ENCODE measurements around the gene NRXN2. TPM values are rescaled to one million over a fixed set of nuclear protein-coding genes. Genes with fewer than 3 reads are reported as not detected.

Gene NRXN2
- total RNA-seq, 4 donors from 2014 or later = 0.21 to 0.72 (median 0.64) TPM; not detected in 1

- H3K27me3 ChIP-seq = peaks cover 81% of the 10 kb centered on the region
- TF ChIP-seq EP300 (IDR thresholded peaks at IDR 0.05) = no peak
Observed at GRCh38 chr11:64720167-64720566, 2.8 kb downstream of the NRXN2 start.

GRCh38 chr11:64719406-64719805 is 3.6 kb downstream of the NRXN2 start:
- H3K9me3 ChIP-seq = no peaks in the 10 kb centered on the region
- no peak overlapping the region for H3K4me3 ChIP-seq
- peaks cover 8% of the 10 kb centered on the region for H3K4me1 ChIP-seq
- H3K27me3 ChIP-seq = peaks cover 88% of the 10 kb centered on the region
- no peak overlapping the region for H3K27ac ChIP-seq
- WGBS = 88% methylated on average over 10 of the region's 10 CpGs
- H3K36me3 ChIP-seq = no peaks in the 10 kb centered on the region
- no peak for DNase-seq (ENCODE audit: low spot score in 2 of 2)
- no peak for TF ChIP-seq POLR2AphosphoS5 (IDR thresholded peaks at IDR 0.05)

More at GRCh38 chr11:64720167-64720566, 2.8 kb downstream of the NRXN2 start:
- WGBS = 73% methylated on average over 9 of the region's 9 CpGs
- Histone ChIP-seq H3K9me3 (no peaks in the 10 kb centered on the region), H3K27ac (no peak overlapping the region), H3K4me1 (peaks cover 8% of the 10 kb centered on the region), H3K36me3 (no peaks in the 10 kb centered on the region), H3K4me3 (no peak overlapping the region)
- DNase-seq (ENCODE audit: low spot score in 2 of 2) = no peak

- Histone ChIP-seq H3K27me3 (peaks cover 95% of the 10 kb centered on the region), H3K36me3 (no peaks in the 10 kb centered on the region), H3K4me1 (peaks cover 8% of the 10 kb centered on the region), H3K9me3 (no peaks in the 10 kb centered on the region), H3K4me3 (no peak overlapping the region), H3K27ac (no peak overlapping the region)
- TF ChIP-seq EP300 (IDR thresholded peaks at IDR 0.05) (no peak), POLR2A (IDR thresholded peaks at IDR 0.05) (no peak), CTCF (IDR thresholded peaks at IDR 0.05) (no peak), POLR2AphosphoS5 (IDR thresholded peaks at IDR 0.05) (no peak)
- no peak for DNase-seq (ENCODE audit: low spot score in 2 of 2)
- 47% methylated on average over 4 of the region's 4 CpGs for WGBS
Observed at GRCh38 chr11:64718780-64719124, 4.2 kb downstream of the NRXN2 start.

GRCh38 chr11:64718084-64718779 is 4.8 kb downstream of the NRXN2 start:
- Histone ChIP-seq H3K4me3 (no peak overlapping the region), H3K4me1 (peaks cover 8% of the 10 kb centered on the region), H3K36me3 (no peaks in the 10 kb centered on the region), H3K27ac (no peak overlapping the region), H3K9me3 (no peaks in the 10 kb centered on the region), H3K27me3 (peaks cover 100% of the 10 kb centered on the region)
- TF ChIP-seq EP300 (IDR thresholded peaks at IDR 0.05) (no peak), POLR2A (IDR thresholded peaks at IDR 0.05) (no peak), POLR2AphosphoS5 (IDR thresholded peaks at IDR 0.05) (no peak), CTCF (IDR thresholded peaks at IDR 0.05) (no peak)
- no peak for DNase-seq (ENCODE audit: low spot score in 2 of 2)
- WGBS = 71% methylated on average over 14 of the region's 15 CpGs

- Histone ChIP-seq H3K27me3 (peaks cover 100% of the 10 kb centered on the region), H3K9me3 (no peaks in the 10 kb centered on the region), H3K27ac (no peak overlapping the region), H3K4me3 (no peak overlapping the region), H3K36me3 (no peaks in the 10 kb centered on the region), H3K4me1 (peaks cover 15% of the 10 kb centered on the region)
- DNase-seq (ENCODE audit: low spot score in 2 of 2) = no peak
- TF ChIP-seq CTCF (IDR thresholded peaks at IDR 0.05) (no peak), POLR2AphosphoS5 (IDR thresholded peaks at IDR 0.05) (no peak), POLR2A (IDR thresholded peaks at IDR 0.05) (no peak), EP300 (IDR thresholded peaks at IDR 0.05) (no peak)
- 71% methylated on average over 4 of the region's 4 CpGs for WGBS
Observed at GRCh38 chr11:64717268-64717578, 5.8 kb downstream of the NRXN2 start.

- TF ChIP-seq POLR2A (IDR thresholded peaks at IDR 0.05) = no peak
- peaks cover 100% of the 10 kb centered on the region for H3K27me3 ChIP-seq
- WGBS = 47% methylated on average over 18 of the region's 21 CpGs
- no peak for DNase-seq (ENCODE audit: low spot score in 2 of 2)
- no peak overlapping the region for H3K4me3 ChIP-seq
- no peaks in the 10 kb centered on the region for H3K36me3 ChIP-seq
- H3K27ac ChIP-seq = no peak overlapping the region
- peaks cover 15% of the 10 kb centered on the region for H3K4me1 ChIP-seq
- no peaks in the 10 kb centered on the region for H3K9me3 ChIP-seq
Observed at GRCh38 chr11:64716473-64717267, 6.3 kb downstream of the NRXN2 start.
